IPS-11a (cell line): ENCODE data around the gene ASF1A.
"Not testable (repeated sequence)": the region's sequence is repeated elsewhere in the genome, so short reads cannot be mapped to it uniquely, and the experiment has no call there.

Source experiments
- H3K4me3 ChIP-seq: one replicate; pipeline ENCODE4 v1.5.1; 2013; ENCODE audit warnings: low read depth, low read length, control low read depth

Gene ASF1A

GRCh38 chr6:118893807-118894424 lies at the start of gene ASF1A:
Gene ASF1A (plus strand): TSS chr6:118894152. CDS start chr6:118894414, 262 bp downstream.
- peak within 1 kb of the TSS; percentile 91 for H3K4me3 ChIP-seq

- no peak overlapping the region for H3K4me3 ChIP-seq
Observed at GRCh38 chr6:118844915-118845314, 49.0 kb upstream of the ASF1A start.

GRCh38 chr6:118853408-118853807 lies 40.5 kb upstream of the ASF1A start:
- no peak overlapping the region for H3K4me3 ChIP-seq

GRCh38 chr6:118856301-118856700 lies 37.7 kb upstream of the ASF1A start:
- H3K4me3 ChIP-seq: no peak overlapping the region

GRCh38 chr6:118859517-118860064 lies 34.4 kb upstream of the ASF1A start:
- H3K4me3 ChIP-seq: no peak overlapping the region

GRCh38 chr6:118860363-118860762 lies 33.6 kb upstream of the ASF1A start:
- H3K4me3 ChIP-seq: no peak overlapping the region

GRCh38 chr6:118860880-118861279 lies 33.1 kb upstream of the ASF1A start:
- H3K4me3 ChIP-seq: no peak overlapping the region

GRCh38 chr6:118862443-118862842 lies 31.5 kb upstream of the ASF1A start:
- H3K4me3 ChIP-seq: no peak overlapping the region

- H3K4me3 ChIP-seq: no peak overlapping the region
Observed at GRCh38 chr6:118864341-118865099, 29.4 kb upstream of the ASF1A start.

- H3K4me3 ChIP-seq: no peak overlapping the region
Observed at GRCh38 chr6:118865100-118865391, 28.9 kb upstream of the ASF1A start.

- no peak overlapping the region for H3K4me3 ChIP-seq
Observed at GRCh38 chr6:118867181-118867580, 26.8 kb upstream of the ASF1A start.

GRCh38 chr6:118868901-118869300 lies 25.1 kb upstream of the ASF1A start:
- not testable (repeated sequence) for H3K4me3 ChIP-seq

- no peak overlapping the region for H3K4me3 ChIP-seq
Observed at GRCh38 chr6:118869350-118869749, 24.6 kb upstream of the ASF1A start.

- no peak overlapping the region for H3K4me3 ChIP-seq
Observed at GRCh38 chr6:118869894-118870589, 23.9 kb upstream of the ASF1A start.

GRCh38 chr6:118871331-118871730 lies 22.6 kb upstream of the ASF1A start:
- H3K4me3 ChIP-seq: no peak overlapping the region

- H3K4me3 ChIP-seq: no peak overlapping the region
Observed at GRCh38 chr6:118872318-118872717, 21.6 kb upstream of the ASF1A start.

- H3K4me3 ChIP-seq: no peak overlapping the region
Observed at GRCh38 chr6:118872726-118873125, 21.2 kb upstream of the ASF1A start.

- no peak overlapping the region for H3K4me3 ChIP-seq
Observed at GRCh38 chr6:118873239-118873638, 20.7 kb upstream of the ASF1A start.

- no peak overlapping the region for H3K4me3 ChIP-seq
Observed at GRCh38 chr6:118875672-118876071, 18.3 kb upstream of the ASF1A start.

- H3K4me3 ChIP-seq: no peak overlapping the region
Observed at GRCh38 chr6:118876198-118876597, 17.8 kb upstream of the ASF1A start.

- no peak overlapping the region for H3K4me3 ChIP-seq
Observed at GRCh38 chr6:118876814-118877213, 17.1 kb upstream of the ASF1A start.

GRCh38 chr6:118877806-118878205 lies 16.1 kb upstream of the ASF1A start:
- H3K4me3 ChIP-seq: no peak overlapping the region
